Left lung (tissue), 10 donors: ENCODE data around the gene TMC3. TPM values are rescaled to one million over a fixed set of nuclear protein-coding genes. Genes with fewer than 3 reads are reported as not detected.

ENCODE experiments used
- ATAC-seq: fragments of 200-7000 bp; cut with Tn5 transposase; one replicate; pipeline ENCODE4 v1.9.1; 2020; ENCODE audit warnings: moderate library complexity
- DNase-seq, 4 donors: peaks; one replicate each; pipeline ENCODE4 v3.0.0-alpha.2; 2013 to 2020
- H3K27ac ChIP-seq, 2 donors: fragments of 200-600 bp; sonication (generic) in 1 of 2; one replicate each; pipeline versions ENCODE4 v1.5.0 to v1.8.0; 2020 to 2021
- H3K27me3 ChIP-seq, 2 donors: fragments of 200-600 bp; sonication (generic) in 1 of 2; one replicate each; pipeline versions ENCODE4 v1.5.0 to v1.8.0; 2020 to 2021
- H3K36me3 ChIP-seq, 2 donors: fragments of 200-600 bp; sonication (generic) in 1 of 2; one replicate each; pipeline versions ENCODE4 v1.5.0 to v1.8.0; 2020 to 2021
- H3K4me1 ChIP-seq, 2 donors: fragments of 200-600 bp; one replicate each; pipeline ENCODE4 v1.8.0; 2021
- H3K4me3 ChIP-seq, 2 donors: fragments of 200-600 bp; sonication (generic) in 1 of 2; one replicate each; pipeline versions ENCODE4 v1.5.0 to v1.8.0; 2020 to 2021; ENCODE audit warnings: mild to moderate bottlenecking in 1 of 2
- H3K9me3 ChIP-seq, 2 donors: fragments of 200-600 bp; sonication (generic) in 1 of 2; one replicate each; pipeline versions ENCODE4 v1.5.0 to v1.8.0; 2020 to 2021
- CTCF ChIP-seq, 2 donors: fragments of 200-600 bp; sonication (generic) in 1 of 2; IDR thresholded peaks; one replicate each; pipeline versions ENCODE4 v1.5.0 to v1.8.0; 2021; ENCODE audit warnings: antibody characterized with exemption in 2 of 2
- intact Hi-C, 2 donors: fragments of 100-400 bp; cut with DNase I; formaldehyde crosslinking; loops; one replicate each; pipeline versions ENCODE4 v1.11.2 to v1.14.2; 2022
- polyA plus RNA-seq, 6 donors: library from polyadenylated mRNA; unstranded; fragments of 120-200 nt; gene quantifications; one replicate each; pipeline ENCODE4 v1.2.1, GENCODE V29; 2013; ENCODE audit not compliant: insufficient read length in 6 of 6
- total RNA-seq, 2 donors: library from RNA; stranded (reverse); fragmentation: NEBNext Ultra II Directional; extraction: Animal tissue kit (Norgen Biotek cat#: 25700); gene quantifications; one replicate each; pipeline ENCODE4 v1.2.1, GENCODE V29; 2021
- donor health status: DM: no; HTN: yes; CAD: no.
- donor health status: DM: no; HTN: no; CAD: no.

Gene TMC3
- total and polyA plus RNA-seq, 8 donors, result 0.14 to 0.31 (median 0.25) TPM; not detected in 2

DNA sequence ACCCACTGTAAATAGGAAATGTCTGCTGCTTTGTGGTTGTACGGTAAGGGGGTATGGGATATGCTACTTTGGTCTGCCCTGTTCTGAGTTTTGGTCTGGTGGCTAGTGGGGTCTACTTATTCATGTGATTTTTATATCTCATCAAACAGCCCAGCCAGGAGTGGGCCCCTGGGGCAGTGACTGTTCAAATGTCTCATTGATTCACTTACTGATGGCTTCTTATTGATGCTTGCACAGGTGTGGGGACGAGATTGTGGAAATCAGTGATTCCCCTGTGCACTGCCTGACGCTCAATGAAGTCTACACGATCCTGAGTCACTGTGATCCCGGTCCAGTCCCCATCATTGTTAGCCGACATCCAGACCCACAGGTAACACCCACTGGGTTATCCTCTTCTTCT lies 88.6 kb downstream of the TMC3 start:
- no peaks in the 10 kb centered on the region for H3K9me3 ChIP-seq
- DNase-seq, result no peak
- H3K27ac ChIP-seq, result no peak overlapping the region
- intact Hi-C loops, result no loop called here
- H3K4me3 ChIP-seq, result no peak overlapping the region
- H3K36me3 ChIP-seq, result peaks cover 0 to 3% of the 10 kb centered on the region in 2 donors
- peaks cover 0 to 14% of the 10 kb centered on the region in 2 donors for H3K4me1 ChIP-seq
- TF ChIP-seq CTCF (IDR thresholded peaks at IDR 0.05), result no peak
- H3K27me3 ChIP-seq, result no peaks in the 10 kb centered on the region
- no peak for ATAC-seq

GRCh38 chr15:81284256-81285031 lies 89.6 kb downstream of the TMC3 start:
- peak; percentile 51 for ATAC-seq

GRCh38 chr15:81282911-81283310 lies 91.1 kb downstream of the TMC3 start:
- no peak for TF ChIP-seq CTCF (IDR thresholded peaks at IDR 0.05)
- intact Hi-C loops, result no loop called here
- DNase-seq, result no peak

More at GRCh38 chr15:81284256-81285031, 89.6 kb downstream of the TMC3 start:
- intact Hi-C loops, result no loop called here
- H3K4me1 ChIP-seq, result peaks cover 0 to 14% of the 10 kb centered on the region in 2 donors
- no peaks in the 10 kb centered on the region for H3K9me3 ChIP-seq
- no peaks in the 10 kb centered on the region for H3K27me3 ChIP-seq
- H3K4me3 ChIP-seq, result no peak overlapping the region
- no peak for DNase-seq
- H3K36me3 ChIP-seq, result peaks cover 0 to 3% of the 10 kb centered on the region in 2 donors
- no peak overlapping the region for H3K27ac ChIP-seq
- TF ChIP-seq CTCF (IDR thresholded peaks at IDR 0.05), result no peak

GRCh38 chr15:81282606-81282895 lies 91.5 kb downstream of the TMC3 start:
- Histone ChIP-seq H3K9me3 (peaks cover 0 to under 1% of the 10 kb centered on the region in 2 donors), H3K4me3 (no peak overlapping the region), H3K27me3 (no peaks in the 10 kb centered on the region), H3K27ac (no peak overlapping the region), H3K4me1 (peaks cover 0 to 14% of the 10 kb centered on the region in 2 donors), H3K36me3 (peaks cover 0 to 3% of the 10 kb centered on the region in 2 donors)
- ATAC-seq (no peak), DNase-seq (no peak)
- no peak for TF ChIP-seq CTCF (IDR thresholded peaks at IDR 0.05)
- intact Hi-C loops, result no loop called here

More at GRCh38 chr15:81282911-81283310, 91.1 kb downstream of the TMC3 start:
- H3K9me3 ChIP-seq, result no peaks in the 10 kb centered on the region
- H3K4me3 ChIP-seq, result no peak overlapping the region
- H3K36me3 ChIP-seq, result peaks cover 0 to 3% of the 10 kb centered on the region in 2 donors
- peaks cover 0 to 14% of the 10 kb centered on the region in 2 donors for H3K4me1 ChIP-seq
- no peaks in the 10 kb centered on the region for H3K27me3 ChIP-seq
- ATAC-seq, result no peak
- H3K27ac ChIP-seq, result no peak overlapping the region

DNA sequence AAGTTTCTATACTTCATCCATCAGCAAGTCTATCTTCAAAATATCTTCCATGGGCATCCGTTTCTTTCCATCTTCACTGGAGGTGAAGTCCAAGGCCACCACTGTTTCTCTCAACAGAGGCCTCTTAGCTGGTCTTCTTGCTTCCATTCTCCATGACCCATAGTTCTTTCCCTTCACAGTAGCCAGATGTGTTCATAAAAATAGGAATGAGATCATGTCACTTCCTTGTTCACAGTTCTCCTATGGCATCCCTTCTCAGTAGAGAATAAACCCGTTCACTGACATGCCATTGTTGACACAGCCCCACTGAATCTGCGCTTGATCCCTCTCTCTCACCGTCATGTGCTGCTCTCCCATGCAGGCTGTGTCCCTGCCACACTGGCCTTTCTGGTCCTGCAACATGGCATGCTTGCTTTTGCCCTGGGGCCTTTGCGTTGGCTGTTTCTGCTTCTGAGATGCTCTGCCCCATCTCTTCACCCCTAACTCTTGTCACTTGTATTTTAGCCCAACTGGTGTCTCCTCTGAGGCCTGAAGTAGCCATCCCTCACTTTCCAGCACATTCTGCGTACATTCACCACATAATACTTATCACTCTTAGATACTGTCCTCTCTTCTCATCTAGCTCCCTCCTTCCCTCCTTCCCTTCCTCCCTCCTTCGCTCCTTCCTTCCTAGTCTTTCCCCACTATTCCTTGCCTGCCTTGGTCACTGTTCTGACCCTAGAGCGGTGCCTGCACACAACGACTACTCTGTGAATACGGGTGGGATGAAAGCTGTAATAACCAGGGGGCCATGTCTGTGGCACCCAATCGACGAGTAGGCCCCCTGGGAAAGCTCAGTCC lies 92.0 kb downstream of the TMC3 start:
- TF ChIP-seq CTCF (IDR thresholded peaks at IDR 0.05), result no peak
- no peaks in the 10 kb centered on the region for H3K27me3 ChIP-seq
- DNase-seq (no peak), ATAC-seq (no peak)
- peaks cover 0 to 13% of the 10 kb centered on the region in 2 donors for H3K4me1 ChIP-seq
- no peak overlapping the region for H3K27ac ChIP-seq
- intact Hi-C loops, result no loop called here
- H3K9me3 ChIP-seq, result peaks cover 0 to 6% of the 10 kb centered on the region in 2 donors
- H3K36me3 ChIP-seq, result peaks cover 0 to 3% of the 10 kb centered on the region in 2 donors
- no peak overlapping the region for H3K4me3 ChIP-seq
